Measurements from ENCODE around the gene CCDC40.

Gene CCDC40

DNA sequence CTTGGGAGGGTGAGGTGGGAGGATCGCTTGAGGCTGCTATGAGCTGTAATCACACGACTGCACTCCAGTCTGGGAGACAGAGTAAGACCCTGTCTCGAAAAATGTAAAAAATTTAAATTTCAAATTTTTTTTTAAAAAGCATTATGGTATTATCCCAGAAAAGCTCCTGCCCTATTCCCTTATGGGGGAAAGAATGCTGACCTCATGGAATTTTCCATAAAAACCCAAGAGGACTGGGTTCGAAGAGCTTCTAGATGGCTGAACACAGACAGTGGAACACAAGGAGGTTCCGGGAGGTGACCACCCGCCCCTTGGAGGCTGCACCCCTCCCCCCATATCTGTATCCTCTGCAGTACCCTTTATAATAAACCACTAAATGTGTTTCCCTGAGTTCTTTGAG, 106.5 kb downstream of the CCDC40 start:
- DNase-seq: no peak

DNA sequence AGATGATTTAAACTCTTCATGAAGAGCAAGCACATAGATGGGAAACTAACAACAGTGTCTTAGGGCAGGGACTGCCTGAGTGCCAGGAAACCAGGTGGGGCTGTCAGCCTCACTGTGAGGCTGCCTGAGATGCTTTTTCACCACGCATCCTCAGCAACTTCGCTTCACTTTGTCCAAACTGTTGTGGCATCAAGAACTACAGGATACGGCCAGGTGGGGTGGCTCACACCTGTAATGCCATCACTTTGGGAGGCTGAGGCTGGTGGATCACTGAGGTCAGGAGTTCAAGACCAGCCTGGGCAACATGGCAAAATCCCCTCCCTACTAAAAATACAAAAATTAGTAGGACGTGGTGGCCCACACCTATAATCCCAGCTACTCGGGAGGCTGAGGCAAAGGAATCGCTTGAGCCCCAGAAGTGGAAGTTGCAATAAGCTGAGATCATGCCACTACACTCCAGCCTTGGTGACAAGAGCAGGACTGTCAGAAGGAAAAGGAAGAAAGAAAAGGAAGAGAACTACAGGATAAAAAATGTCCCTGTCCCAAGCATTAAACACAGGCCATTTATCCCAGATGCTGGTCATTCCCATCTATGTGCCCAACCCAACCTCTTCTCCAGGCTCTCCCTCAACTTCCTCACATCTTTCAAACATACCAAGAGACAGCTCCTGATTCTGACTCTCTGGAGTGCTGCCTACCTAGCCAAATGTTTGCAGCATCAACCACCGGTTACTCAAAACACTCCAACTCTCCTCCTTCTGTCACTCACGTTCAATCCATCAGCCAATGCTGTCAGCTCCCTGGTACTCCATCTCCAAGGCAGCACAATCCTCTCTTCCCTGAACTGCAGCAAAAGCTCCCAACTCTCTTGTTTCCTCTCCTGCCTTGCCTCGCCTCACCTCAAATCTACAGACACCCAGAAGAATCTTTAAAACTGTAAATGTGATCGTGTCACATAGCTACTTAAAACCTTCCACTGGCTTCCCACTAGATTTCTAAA, 108.9 kb downstream of the CCDC40 start:
- no peak for DNase-seq

DNA sequence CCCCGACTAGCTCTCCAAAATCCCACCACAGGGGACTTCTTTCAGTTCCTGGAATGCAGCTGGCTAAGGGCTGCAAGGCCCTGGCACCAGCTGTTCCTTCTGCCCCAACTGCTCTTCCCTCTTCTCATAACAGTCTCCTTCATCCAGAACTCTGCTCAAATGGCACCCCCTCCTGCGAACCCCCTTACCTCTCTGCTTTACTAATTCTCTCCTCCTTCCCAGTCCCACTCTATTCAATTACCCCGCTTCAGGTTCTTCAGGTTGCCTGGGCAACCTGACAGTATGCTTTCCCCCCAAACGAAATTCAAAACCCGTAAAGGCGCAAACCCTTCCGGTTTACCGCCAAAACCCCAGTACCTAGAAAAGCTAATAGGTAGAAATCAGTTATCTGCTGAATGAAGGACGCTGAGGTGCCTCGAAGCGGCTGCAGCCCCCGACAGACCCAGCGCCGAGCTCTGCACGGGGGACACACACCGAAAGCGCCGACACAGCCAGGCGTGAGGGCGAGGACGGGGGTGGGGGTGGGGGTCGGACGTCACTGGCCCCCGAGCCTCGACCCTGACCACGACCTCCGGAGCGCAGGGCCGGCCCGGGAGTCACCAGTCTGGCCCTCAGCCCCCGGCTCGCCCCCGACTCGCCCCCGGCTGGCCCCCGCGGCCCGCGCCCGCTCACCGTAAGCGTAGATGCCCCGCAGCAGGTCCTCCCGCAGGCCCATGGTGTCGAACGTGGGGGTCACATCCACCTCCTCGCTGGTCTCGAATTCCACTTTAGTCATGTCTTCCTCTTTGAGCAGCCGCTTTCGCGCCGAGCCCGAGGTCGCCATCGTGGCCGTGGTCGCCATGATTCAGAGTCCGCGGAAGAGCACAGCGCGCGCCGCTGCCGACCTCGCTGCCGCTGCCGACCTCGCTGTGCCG, 109.9 kb downstream of the CCDC40 start:
- DNase-seq: no peak

DNA sequence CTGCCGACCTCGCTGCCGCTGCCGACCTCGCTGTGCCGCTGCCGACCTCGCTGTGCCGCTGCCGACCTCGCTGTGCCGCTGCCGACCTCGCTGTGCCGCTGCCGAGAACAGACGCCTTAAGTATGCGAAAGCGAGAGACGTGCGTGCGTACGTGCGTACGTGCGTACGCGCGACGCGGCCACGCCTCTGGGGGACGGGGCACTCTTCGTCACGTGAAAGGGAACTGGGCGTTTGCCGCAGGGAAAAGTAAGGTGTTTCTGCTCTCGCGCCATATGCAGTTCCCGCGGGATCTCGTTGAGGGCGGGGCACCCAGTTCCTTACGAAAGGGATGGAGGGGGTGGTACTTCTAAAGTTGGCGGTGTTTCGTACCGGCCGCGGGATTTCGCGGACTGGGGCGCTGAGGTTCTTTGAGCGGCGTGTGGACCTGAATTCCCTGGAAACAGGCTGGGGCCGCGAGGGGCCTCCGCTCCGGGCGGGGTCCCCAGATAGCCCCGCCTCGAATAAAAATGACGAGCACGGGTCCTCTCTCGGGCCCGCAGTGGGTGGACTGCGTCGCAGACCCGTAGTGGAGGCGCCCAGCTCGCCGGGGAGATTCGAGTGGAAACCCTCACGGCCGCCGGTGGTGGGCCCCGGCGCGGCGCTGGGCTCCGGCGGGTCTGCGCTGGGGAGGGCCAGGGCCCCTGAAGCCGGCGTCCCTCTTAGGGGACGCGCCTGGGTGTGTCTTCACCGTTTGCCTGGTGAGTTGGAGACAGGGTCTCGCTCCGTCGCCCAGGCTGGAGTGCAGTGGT, 110.8 kb downstream of the CCDC40 start, which contains the start of gene EIF4A3:
EIF4A3 (minus strand) TSS at position 94 of the 788 bp plus-strand sequence. CDS start 167 bp downstream, outside the sequence.
- DNase-seq: peak; percentile 99
